Fibroblast of skin of left quadriceps (primary cell): ENCODE results near the gene SNTN.

ENCODE experiments used
- DNase-seq, 2 experiments: peaks; one replicate each; pipeline ENCODE4 v3.0.0-alpha.2; 2013; ENCODE audit warnings: low read depth in 2 of 2

SNTN gene

GRCh38 chr3:63673111-63673510, 20.6 kb downstream of the SNTN start:
- no peak for DNase-seq

- DNase-seq: no peak
Observed at GRCh38 chr3:63674586-63674985, 22.1 kb downstream of the SNTN start.

GRCh38 chr3:63679186-63679585, 26.7 kb downstream of the SNTN start:
- no peak for DNase-seq

GRCh38 chr3:63684081-63684480, 31.6 kb downstream of the SNTN start:
- no peak for DNase-seq

GRCh38 chr3:63685340-63685739, 32.9 kb downstream of the SNTN start:
- DNase-seq: no peak

GRCh38 chr3:63687278-63688225, 35.1 kb downstream of the SNTN start:
- no peak for DNase-seq

GRCh38 chr3:63689285-63689684, 36.8 kb downstream of the SNTN start:
- no peak for DNase-seq

GRCh38 chr3:63693351-63693750, 40.9 kb downstream of the SNTN start:
- no peak for DNase-seq

- DNase-seq: no peak
Observed at GRCh38 chr3:63705092-63705645, 52.7 kb downstream of the SNTN start.

GRCh38 chr3:63706321-63707085, 54.0 kb downstream of the SNTN start:
- no peak for DNase-seq

- no peak for DNase-seq
Observed at GRCh38 chr3:63707731-63708130, 55.3 kb downstream of the SNTN start.

GRCh38 chr3:63709576-63709975, 57.1 kb downstream of the SNTN start:
- no peak for DNase-seq
